Thyroid gland (tissue), 4 donors: ENCODE measurements around the gene HOXB2.

Experiments used
- CTCF ChIP-seq, 6 experiments: fragments of 200-600 bp in 3 of 6; fragments of 450-650 bp in 3 of 6; sonication (generic) in 3 of 6; IDR thresholded peaks; one replicate each; pipeline ENCODE4 v1.5.1; 2016 to 2019; ENCODE audit warnings: antibody characterized with exemption in 6 of 6, mild to moderate bottlenecking in 2 of 6, inconsistent platforms in 1 of 6, moderate library complexity in 1 of 6
- POLR2A ChIP-seq, 2 donors: fragments of 450-650 bp; IDR thresholded peaks; one replicate each; pipeline ENCODE4 v1.6.1; 2017; ENCODE audit warnings: antibody characterized with exemption in 2 of 2, mild to moderate bottlenecking in 2 of 2, moderate library complexity in 1 of 2

GRCh38 chr17:48578616-48579470 is 33.9 kb upstream of the HOXB2 start:
- TF ChIP-seq CTCF (IDR thresholded peaks at IDR 0.05) (no peak), POLR2A (IDR thresholded peaks at IDR 0.05) (no peak)
